WTC11 (cell line): ENCODE results near the gene QPCTL.

Source experiments
- CTCF ChIP-seq: fragments of 200-600 bp; IDR thresholded peaks from 2 replicates; pipeline ENCODE4 v1.8.0; 2022; ENCODE audit warnings: antibody characterized with exemption
- HMGXB4 ChIP-seq: sonication (generic); formaldehyde crosslinking; IDR thresholded peaks from 2 replicates; pipeline ENCODE4 v1.8.1; 2023; ENCODE audit warnings: mild to moderate bottlenecking, moderate library complexity, missing genetic modification reagents
- IRF1 ChIP-seq: sonication (generic); formaldehyde crosslinking; IDR thresholded peaks from 2 replicates; pipeline ENCODE4 v1.8.0; 2023; ENCODE audit warnings: missing genetic modification reagents
- TP53 ChIP-seq: sonication (generic); formaldehyde crosslinking; IDR thresholded peaks from 2 replicates; pipeline ENCODE4 v1.8.1; 2023; ENCODE audit warnings: mild to moderate bottlenecking, missing genetic modification reagents
- ZBTB21 ChIP-seq: sonication (generic); formaldehyde crosslinking; IDR thresholded peaks from 2 replicates; pipeline ENCODE4 v1.8.1; 2023; ENCODE audit warnings: mild to moderate bottlenecking, missing genetic modification reagents, borderline replicate concordance
- ZNF263 ChIP-seq: sonication (generic); formaldehyde crosslinking; IDR thresholded peaks from 2 replicates; pipeline ENCODE4 v1.8.1; 2022; ENCODE audit warnings: low read depth, mild to moderate bottlenecking, moderate library complexity, missing genetic modification reagents

GRCh38 chr19:45717983-45718650, 25.7 kb downstream of the QPCTL start:
- TF ChIP-seq ZBTB21: no peak
- TF ChIP-seq IRF1: no peak
- no peak for TF ChIP-seq ZNF263 (CRISPR knock-in tag)
- no peak for TF ChIP-seq CTCF
- TF ChIP-seq HMGXB4 (CRISPR knock-in tag): no peak
- TF ChIP-seq TP53: no peak
